HL-60/S4 treated with retinoic acid at 250 ng/mL for 4 days and 3 days (cell line): ENCODE measurements around the gene SMIM44.
"Not testable (repeated sequence)": the region's sequence is repeated elsewhere in the genome, so short reads cannot be mapped to it uniquely, and the experiment has no call there.

Experiments used
- in situ Hi-C: fragments of 300-500 bp; cut with MboI; formaldehyde crosslinking; loops from 2 replicates; pipeline ENCODE4 v1.7.0; 2022; ENCODE audit warnings: low sequenced_read_pairs

SMIM44 gene

GRCh38 chr19:3483226-3483628, at the start of gene SMIM44:
TSS of gene SMIM44 (minus strand) at chr19:3483441. CDS start at chr19:3483403, 38 bp downstream.
- in situ Hi-C loops = loop anchor here (10.0 kb wide), 1 partner anchor 158 kb away; no protein-coding TSS in a partner anchor

GRCh38 chr19:3533033-3533432, 49.8 kb upstream of the SMIM44 start:
- in situ Hi-C loops = no loop called here

- in situ Hi-C loops = no loop called here
Observed at GRCh38 chr19:3532154-3532786, 49.0 kb upstream of the SMIM44 start.

GRCh38 chr19:3531716-3532115, 48.5 kb upstream of the SMIM44 start:
- in situ Hi-C loops = no loop called here

- in situ Hi-C loops = no loop called here
Observed at GRCh38 chr19:3530389-3530788, 47.1 kb upstream of the SMIM44 start.

- in situ Hi-C loops = not testable (repeated sequence)
Observed at GRCh38 chr19:3529299-3529698, 46.1 kb upstream of the SMIM44 start.

- in situ Hi-C loops = no loop called here
Observed at GRCh38 chr19:3528539-3529211, 45.4 kb upstream of the SMIM44 start.

- in situ Hi-C loops = no loop called here
Observed at GRCh38 chr19:3528080-3528479, 44.8 kb upstream of the SMIM44 start.

- in situ Hi-C loops = no loop called here
Observed at GRCh38 chr19:3527238-3527910, 44.1 kb upstream of the SMIM44 start.

- in situ Hi-C loops = no loop called here
Observed at GRCh38 chr19:3526507-3527237, 43.4 kb upstream of the SMIM44 start.

- in situ Hi-C loops = no loop called here
Observed at GRCh38 chr19:3524904-3525451, 41.7 kb upstream of the SMIM44 start.

GRCh38 chr19:3524078-3524842, 41.0 kb upstream of the SMIM44 start:
- in situ Hi-C loops = no loop called here

- in situ Hi-C loops = no loop called here
Observed at GRCh38 chr19:3523361-3524077, 40.3 kb upstream of the SMIM44 start.

GRCh38 chr19:3522421-3523360, 39.5 kb upstream of the SMIM44 start:
- in situ Hi-C loops = no loop called here

- in situ Hi-C loops = no loop called here
Observed at GRCh38 chr19:3521104-3521445, 37.8 kb upstream of the SMIM44 start.

- in situ Hi-C loops = no loop called here
Observed at GRCh38 chr19:3520166-3521103, 37.2 kb upstream of the SMIM44 start.

GRCh38 chr19:3519126-3519525, 35.9 kb upstream of the SMIM44 start:
- in situ Hi-C loops = no loop called here

GRCh38 chr19:3518659-3519058, 35.4 kb upstream of the SMIM44 start:
- in situ Hi-C loops = no loop called here
